Right lobe of liver (tissue), 4 donors: Measurements from ENCODE around the gene ELF3.

Source experiments
- CTCF ChIP-seq, 4 donors: fragments of 200-600 bp in 3 of 4; fragments of 450-650 bp in 1 of 4; IDR thresholded peaks; one replicate each; pipeline versions ENCODE4 v1.5.1 to v1.8.0; 2016 to 2022; ENCODE audit warnings: antibody characterized with exemption in 4 of 4, mild to moderate bottlenecking in 2 of 4
- POLR2A ChIP-seq: fragments of 450-650 bp; IDR thresholded peaks from one replicate; pipeline ENCODE4 v1.6.1; 2017; ENCODE audit warnings: antibody characterized with exemption, mild to moderate bottlenecking
- donor health status: DM: no; HTN: no; CAD: no.
- donor health status: DM: no; HTN: no; CAD: no.
- donor health status: DM: no; HTN: yes; CAD: no.

DNA sequence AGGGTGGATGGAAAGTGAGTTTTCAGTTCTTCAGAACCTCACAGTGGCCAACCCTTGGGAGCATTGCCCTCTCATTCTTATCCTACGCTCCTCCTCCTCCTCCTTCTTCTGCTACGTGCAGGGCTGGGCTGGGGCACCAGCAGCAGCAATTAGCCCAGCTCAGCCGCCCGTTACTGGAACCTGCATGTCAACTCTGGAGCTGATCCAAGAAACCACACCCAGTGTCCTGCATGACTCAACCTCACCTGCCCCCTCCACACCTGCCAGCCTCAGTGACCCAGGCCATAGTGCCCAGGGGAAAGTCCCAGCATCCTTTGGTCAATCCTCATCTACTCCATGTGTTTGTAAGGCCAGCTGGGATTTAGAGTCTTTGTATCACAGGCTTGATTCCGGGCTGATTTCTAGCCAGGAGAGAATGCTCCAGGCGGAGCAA lies 12.6 kb downstream of the ELF3 start:
- TF ChIP-seq CTCF (IDR thresholded peaks at IDR 0.05) (no peak), POLR2A (no peak)
